HepG2 (cell line): ENCODE data around the gene TATDN2. TPM values are rescaled to one million over a fixed set of nuclear protein-coding genes. Genes with fewer than 3 reads are reported as not detected.
A peak's percentile ranks its signal among the peaks of the same experiment; 100 is the strongest.

Experiments used
- CREB1 ChIP-seq, 2 experiments: fragments of 450-650 bp in 1 of 2; IDR thresholded peaks; 2 replicates each; pipeline ENCODE4 v1.6.1; 2016 to 2017; ENCODE audit warnings: control low read depth in 1 of 2, mild to moderate bottlenecking in 1 of 2, missing compliant biosample characterization in 1 of 2, missing genetic modification characterization in 1 of 2
- ELF1 ChIP-seq: sonication (generic); formaldehyde crosslinking; IDR thresholded peaks from 2 replicates; pipeline ENCODE4 v1.4.0; 2020; ENCODE audit warnings: missing genetic modification reagents
- GZF1 ChIP-seq: sonication (generic); formaldehyde crosslinking; IDR thresholded peaks from 2 replicates; pipeline ENCODE4 v1.5.1; 2020; ENCODE audit warnings: mild to moderate bottlenecking, missing genetic modification reagents
- ISL2 ChIP-seq: sonication (generic); formaldehyde crosslinking; IDR thresholded peaks from 2 replicates; pipeline ENCODE4 v1.5.0; 2020; ENCODE audit warnings: missing genetic modification reagents
- MIXL1 ChIP-seq: IDR thresholded peaks from 2 replicates; pipeline ENCODE4 v1.6.1; 2016
- NR2F2 ChIP-seq: IDR thresholded peaks from 2 replicates; pipeline ENCODE4 v1.6.1; 2012; ENCODE audit warnings: low read depth, inconsistent platforms, borderline replicate concordance
- RNF2 ChIP-seq: fragments of 450-650 bp; conservative IDR thresholded peaks from 2 replicates; pipeline ENCODE4 v1.6.1; 2016; ENCODE audit warnings: low read depth
- SPEN ChIP-seq: sonication (generic); formaldehyde crosslinking; IDR thresholded peaks from 2 replicates; pipeline ENCODE4 v1.5.1; 2020; ENCODE audit warnings: low read depth, mild to moderate bottlenecking, missing genetic modification reagents
- TGIF2 ChIP-seq: IDR thresholded peaks from 2 replicates; pipeline ENCODE4 v1.6.1; 2016; ENCODE audit warnings: control low read depth, missing compliant biosample characterization
- ZNF253 ChIP-seq: sonication (generic); formaldehyde crosslinking; IDR thresholded peaks from 2 replicates; pipeline ENCODE4 v1.8.0; 2022; ENCODE audit warnings: mild to moderate bottlenecking, missing genetic modification reagents, borderline replicate concordance
- ZNF331 ChIP-seq: sonication (generic); formaldehyde crosslinking; IDR thresholded peaks from 2 replicates; pipeline ENCODE4 v1.4.0; 2020; ENCODE audit warnings: missing genetic modification reagents
- ZNF768 ChIP-seq: sonication (generic); formaldehyde crosslinking; IDR thresholded peaks from 2 replicates; pipeline ENCODE4 v1.4.0; 2020; ENCODE audit warnings: missing genetic modification reagents
- ZNF775 ChIP-seq: sonication (generic); formaldehyde crosslinking; IDR thresholded peaks from 2 replicates; pipeline ENCODE4 v1.4.0; 2020; ENCODE audit warnings: missing genetic modification reagents, mild to moderate bottlenecking, moderate library complexity, borderline replicate concordance
- polyA plus RNA-seq, 8 experiments: library from polyadenylated mRNA; depleted of rRNA in 3 of 8; stranded (reverse) in 7 of 8; unstranded in 1 of 8; fragments of >200 nt; fragmentation: Illumina TruSeq in 4 of 8; extraction: Trizol in 4 of 8; gene quantifications; 2 replicates each; pipeline versions ENCODE4 v1.2.1 to v1.2.3, GENCODE V29; 2011 to 2016; ENCODE audit warnings: low read depth in 4 of 8, missing spikeins in 1 of 8, mixed read lengths in 1 of 8; ENCODE audit not compliant: insufficient read depth in 1 of 8
- total RNA-seq, 5 experiments: library from RNA; depleted of rRNA; stranded (reverse); fragments of >200 nt; fragmentation: Illumina TruSeq; extraction: Trizol; gene quantifications; 2 replicates each; pipeline ENCODE4 v1.2.3, GENCODE V29; 2016; ENCODE audit warnings: low read depth in 1 of 5
- TF ChIP-seq, protein P1 (sequence below): fragments of 450-650 bp; IDR thresholded peaks from 2 replicates; pipeline ENCODE4 v1.6.1; 2017; ENCODE audit warnings: mild to moderate bottlenecking
- TF ChIP-seq, protein P2 (sequence below): sonication (generic); formaldehyde crosslinking; IDR thresholded peaks from 2 replicates; pipeline ENCODE4 v1.4.0; 2020; ENCODE audit warnings: mild to moderate bottlenecking, missing genetic modification reagents
- TF ChIP-seq, protein P3 (sequence below): sonication (generic); formaldehyde crosslinking; IDR thresholded peaks from 2 replicates; pipeline ENCODE4 v1.4.0; 2020; ENCODE audit warnings: missing genetic modification reagents, borderline replicate concordance
- TF ChIP-seq, protein P4 (sequence below): sonication (generic); formaldehyde crosslinking; IDR thresholded peaks from 2 replicates; pipeline ENCODE4 v1.4.0; 2020; ENCODE audit warnings: missing genetic modification reagents, low read depth, mild to moderate bottlenecking, borderline replicate concordance
- TF ChIP-seq, protein P5 (sequence below): sonication (generic); formaldehyde crosslinking; IDR thresholded peaks from 2 replicates; pipeline ENCODE4 v1.8.1; 2023; ENCODE audit warnings: mild to moderate bottlenecking, moderate library complexity, missing genetic modification reagents

Gene TATDN2
- total and polyA plus RNA-seq, 2 of the 13 experiments (the other 11 are each of a cell fraction or from before 2014, with no cell fraction given): 12.1 to 21.9 TPM

DNA sequence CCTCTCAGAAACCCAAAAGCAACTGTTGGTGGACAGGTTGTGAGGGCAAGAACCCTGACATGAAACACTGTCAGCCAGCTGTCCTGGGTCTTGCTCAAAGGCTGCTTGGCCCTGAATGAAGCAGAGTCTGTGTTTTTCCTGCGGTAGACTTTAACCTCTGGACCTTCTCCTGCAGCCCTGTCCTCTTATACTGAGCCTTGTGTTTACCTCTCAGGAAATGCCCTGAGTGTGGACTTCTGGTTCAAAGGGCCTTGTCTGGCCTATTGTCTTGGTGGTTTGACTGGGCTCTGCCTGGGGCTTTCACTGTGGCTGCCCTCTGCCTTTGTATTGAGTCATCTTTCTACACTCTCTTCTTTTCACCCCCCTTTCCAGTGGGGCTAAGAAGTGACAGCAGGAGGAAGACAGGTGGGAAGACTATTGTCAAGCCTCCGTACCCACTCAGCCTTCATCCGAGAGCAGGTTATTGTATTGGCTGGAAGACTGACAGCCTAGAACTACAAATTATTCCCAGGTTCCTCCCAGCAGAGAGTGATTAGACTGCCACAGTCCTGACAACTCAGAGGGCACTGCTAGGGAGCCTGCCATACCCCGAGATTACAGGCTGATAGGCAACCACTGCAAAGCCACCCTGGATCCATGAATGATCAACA is 69.2 kb downstream of the TATDN2 start (continued):
- TF ChIP-seq ISL2 (peak; percentile 77), ZNF331 (CRISPR knock-in tag) (peak; percentile 99), GZF1 (0 out of 2 replicates have a peak, but pooled peaks have one; percentile 45), ZNF253 (no peak), NR2F2 (peak; percentile 73), CREB1 (IDR thresholded peaks at IDR 0.05) (no peak), CREB1 (CRISPR knock-in tag; IDR thresholded peaks at IDR 0.05) (peak; percentile 45; the same call in 1 of the 2 replicates), ELF1 (CRISPR knock-in tag) (peak; percentile 38; the same call in 1 of the 2 replicates), MIXL1 (CRISPR knock-in tag) (peak; percentile 62; the same call in 1 of the 2 replicates), TGIF2 (CRISPR knock-in tag) (0 out of 2 replicates have a peak, but pooled peaks have one; percentile 18), ZNF768 (no peak), SPEN (CRISPR knock-in tag) (peak; percentile 70; the same call in 1 of the 2 replicates), ZNF775 (CRISPR knock-in tag) (no peak), RNF2 (no peak)
- TF ChIP-seq, protein P1, sequence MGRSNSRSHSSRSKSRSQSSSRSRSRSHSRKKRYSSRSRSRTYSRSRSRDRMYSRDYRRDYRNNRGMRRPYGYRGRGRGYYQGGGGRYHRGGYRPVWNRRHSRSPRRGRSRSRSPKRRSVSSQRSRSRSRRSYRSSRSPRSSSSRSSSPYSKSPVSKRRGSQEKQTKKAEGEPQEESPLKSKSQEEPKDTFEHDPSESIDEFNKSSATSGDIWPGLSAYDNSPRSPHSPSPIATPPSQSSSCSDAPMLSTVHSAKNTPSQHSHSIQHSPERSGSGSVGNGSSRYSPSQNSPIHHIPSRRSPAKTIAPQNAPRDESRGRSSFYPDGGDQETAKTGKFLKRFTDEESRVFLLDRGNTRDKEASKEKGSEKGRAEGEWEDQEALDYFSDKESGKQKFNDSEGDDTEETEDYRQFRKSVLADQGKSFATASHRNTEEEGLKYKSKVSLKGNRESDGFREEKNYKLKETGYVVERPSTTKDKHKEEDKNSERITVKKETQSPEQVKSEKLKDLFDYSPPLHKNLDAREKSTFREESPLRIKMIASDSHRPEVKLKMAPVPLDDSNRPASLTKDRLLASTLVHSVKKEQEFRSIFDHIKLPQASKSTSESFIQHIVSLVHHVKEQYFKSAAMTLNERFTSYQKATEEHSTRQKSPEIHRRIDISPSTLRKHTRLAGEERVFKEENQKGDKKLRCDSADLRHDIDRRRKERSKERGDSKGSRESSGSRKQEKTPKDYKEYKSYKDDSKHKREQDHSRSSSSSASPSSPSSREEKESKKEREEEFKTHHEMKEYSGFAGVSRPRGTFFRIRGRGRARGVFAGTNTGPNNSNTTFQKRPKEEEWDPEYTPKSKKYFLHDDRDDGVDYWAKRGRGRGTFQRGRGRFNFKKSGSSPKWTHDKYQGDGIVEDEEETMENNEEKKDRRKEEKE: no peak
- TF ChIP-seq, protein P2, sequence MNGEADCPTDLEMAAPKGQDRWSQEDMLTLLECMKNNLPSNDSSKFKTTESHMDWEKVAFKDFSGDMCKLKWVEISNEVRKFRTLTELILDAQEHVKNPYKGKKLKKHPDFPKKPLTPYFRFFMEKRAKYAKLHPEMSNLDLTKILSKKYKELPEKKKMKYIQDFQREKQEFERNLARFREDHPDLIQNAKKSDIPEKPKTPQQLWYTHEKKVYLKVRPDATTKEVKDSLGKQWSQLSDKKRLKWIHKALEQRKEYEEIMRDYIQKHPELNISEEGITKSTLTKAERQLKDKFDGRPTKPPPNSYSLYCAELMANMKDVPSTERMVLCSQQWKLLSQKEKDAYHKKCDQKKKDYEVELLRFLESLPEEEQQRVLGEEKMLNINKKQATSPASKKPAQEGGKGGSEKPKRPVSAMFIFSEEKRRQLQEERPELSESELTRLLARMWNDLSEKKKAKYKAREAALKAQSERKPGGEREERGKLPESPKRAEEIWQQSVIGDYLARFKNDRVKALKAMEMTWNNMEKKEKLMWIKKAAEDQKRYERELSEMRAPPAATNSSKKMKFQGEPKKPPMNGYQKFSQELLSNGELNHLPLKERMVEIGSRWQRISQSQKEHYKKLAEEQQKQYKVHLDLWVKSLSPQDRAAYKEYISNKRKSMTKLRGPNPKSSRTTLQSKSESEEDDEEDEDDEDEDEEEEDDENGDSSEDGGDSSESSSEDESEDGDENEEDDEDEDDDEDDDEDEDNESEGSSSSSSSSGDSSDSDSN: peak; percentile 35; the same call in 1 of the 2 replicates
- TF ChIP-seq, protein P3, sequence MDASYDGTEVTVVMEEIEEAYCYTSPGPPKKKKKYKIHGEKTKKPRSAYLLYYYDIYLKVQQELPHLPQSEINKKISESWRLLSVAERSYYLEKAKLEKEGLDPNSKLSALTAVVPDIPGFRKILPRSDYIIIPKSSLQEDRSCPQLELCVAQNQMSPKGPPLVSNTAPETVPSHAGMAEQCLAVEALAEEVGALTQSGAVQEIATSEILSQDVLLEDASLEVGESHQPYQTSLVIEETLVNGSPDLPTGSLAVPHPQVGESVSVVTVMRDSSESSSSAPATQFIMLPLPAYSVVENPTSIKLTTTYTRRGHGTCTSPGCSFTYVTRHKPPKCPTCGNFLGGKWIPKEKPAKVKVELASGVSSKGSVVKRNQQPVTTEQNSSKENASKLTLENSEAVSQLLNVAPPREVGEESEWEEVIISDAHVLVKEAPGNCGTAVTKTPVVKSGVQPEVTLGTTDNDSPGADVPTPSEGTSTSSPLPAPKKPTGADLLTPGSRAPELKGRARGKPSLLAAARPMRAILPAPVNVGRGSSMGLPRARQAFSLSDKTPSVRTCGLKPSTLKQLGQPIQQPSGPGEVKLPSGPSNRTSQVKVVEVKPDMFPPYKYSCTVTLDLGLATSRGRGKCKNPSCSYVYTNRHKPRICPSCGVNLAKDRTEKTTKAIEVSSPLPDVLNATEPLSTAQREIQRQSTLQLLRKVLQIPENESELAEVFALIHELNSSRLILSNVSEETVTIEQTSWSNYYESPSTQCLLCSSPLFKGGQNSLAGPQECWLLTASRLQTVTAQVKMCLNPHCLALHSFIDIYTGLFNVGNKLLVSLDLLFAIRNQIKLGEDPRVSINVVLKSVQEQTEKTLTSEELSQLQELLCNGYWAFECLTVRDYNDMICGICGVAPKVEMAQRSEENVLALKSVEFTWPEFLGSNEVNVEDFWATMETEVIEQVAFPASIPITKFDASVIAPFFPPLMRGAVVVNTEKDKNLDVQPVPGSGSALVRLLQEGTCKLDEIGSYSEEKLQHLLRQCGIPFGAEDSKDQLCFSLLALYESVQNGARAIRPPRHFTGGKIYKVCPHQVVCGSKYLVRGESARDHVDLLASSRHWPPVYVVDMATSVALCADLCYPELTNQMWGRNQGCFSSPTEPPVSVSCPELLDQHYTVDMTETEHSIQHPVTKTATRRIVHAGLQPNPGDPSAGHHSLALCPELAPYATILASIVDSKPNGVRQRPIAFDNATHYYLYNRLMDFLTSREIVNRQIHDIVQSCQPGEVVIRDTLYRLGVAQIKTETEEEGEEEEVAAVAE: peak; percentile 55; the same call in 1 of the 2 replicates
- TF ChIP-seq, protein P4, sequence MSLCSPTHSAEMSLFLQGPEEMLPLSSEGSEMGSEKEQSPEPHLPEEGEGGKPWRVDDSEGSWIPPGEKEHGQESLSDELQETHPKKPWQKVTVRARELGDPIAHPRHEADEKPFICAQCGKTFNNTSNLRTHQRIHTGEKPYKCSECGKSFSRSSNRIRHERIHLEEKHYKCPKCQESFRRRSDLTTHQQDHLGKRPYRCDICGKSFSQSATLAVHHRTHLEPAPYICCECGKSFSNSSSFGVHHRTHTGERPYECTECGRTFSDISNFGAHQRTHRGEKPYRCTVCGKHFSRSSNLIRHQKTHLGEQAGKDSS (CRISPR knock-in tag): peak; percentile 59; the same call in 1 of the 2 replicates
- TF ChIP-seq, protein P5, sequence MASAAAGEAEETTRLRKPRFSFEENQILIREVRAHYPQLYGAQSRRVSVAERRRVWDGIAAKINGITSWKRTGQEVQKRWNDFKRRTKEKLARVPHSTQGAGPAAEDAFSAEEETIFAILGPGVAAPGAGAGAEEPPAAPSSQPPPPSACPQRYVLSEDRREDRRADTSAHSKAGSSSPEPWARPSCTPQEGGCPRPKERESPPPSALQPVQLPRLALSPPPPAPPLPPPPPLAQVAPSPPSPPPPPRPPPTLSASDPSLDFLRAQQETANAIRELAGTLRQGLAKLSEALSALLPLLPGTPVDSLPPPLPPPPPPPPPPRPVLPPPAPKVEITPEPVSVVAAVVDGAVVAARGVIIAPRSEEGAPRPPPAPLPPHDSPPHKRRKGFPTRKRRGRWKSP: no peak
